ENCODE data around the gene CACNG7. TPM values are rescaled to one million over a fixed set of nuclear protein-coding genes. Genes with fewer than 3 reads are reported as not detected.

Gene CACNG7
- total and polyA plus RNA-seq, 4 donors, result not detected

DNA sequence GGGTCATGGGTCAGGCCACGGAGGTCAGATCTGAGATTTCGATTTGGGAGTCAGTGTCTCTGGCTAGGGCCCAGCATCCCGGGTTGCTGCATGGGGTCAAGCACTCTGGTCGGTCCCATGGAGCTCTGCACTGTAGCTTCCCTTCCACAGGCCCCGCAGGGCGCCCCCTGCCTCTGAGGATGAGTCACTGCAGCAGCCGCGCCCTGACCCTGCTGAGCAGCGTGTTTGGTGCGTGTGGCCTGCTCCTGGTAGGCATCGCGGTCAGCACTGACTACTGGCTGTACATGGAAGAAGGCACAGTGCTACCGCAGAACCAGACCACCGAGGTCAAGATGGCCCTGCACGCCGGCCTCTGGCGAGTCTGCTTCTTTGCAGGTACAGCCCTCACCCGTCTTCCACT, 3.6 kb downstream of the CACNG7 start:
- DNase-seq (ENCODE audit: low spot score), result no peak
- no peaks in the 10 kb centered on the region for H3K4me1 ChIP-seq (ENCODE audit: control insufficient read depth in 4 of 4, insufficient read depth in 4 of 4, low read length in 3 of 4)

DNA sequence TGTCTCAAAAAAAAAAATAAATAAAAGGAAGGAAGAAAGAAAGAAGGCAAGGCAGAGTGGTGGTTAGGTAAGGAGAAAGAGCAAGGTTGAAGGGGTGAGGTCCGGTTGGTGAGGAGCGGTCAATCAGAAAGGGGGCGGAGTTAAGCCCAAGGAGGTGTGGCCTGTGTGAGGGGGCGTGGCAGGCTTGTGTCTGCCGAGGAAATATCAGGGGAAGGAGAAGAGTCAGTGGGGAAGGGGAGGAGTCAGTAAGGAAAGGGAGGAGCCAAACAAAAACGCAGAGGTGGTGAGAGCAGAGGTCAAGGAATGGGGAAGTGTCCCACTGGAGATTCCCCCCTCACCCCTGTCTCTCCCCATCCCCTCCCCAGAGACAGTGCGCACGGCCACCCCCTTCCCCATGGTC, 5.9 kb downstream of the CACNG7 start:
- H3K27me3 ChIP-seq (ENCODE audit: control insufficient read depth in 4 of 4, insufficient read depth in 4 of 4, low read length in 3 of 4), result no peaks in the 10 kb centered on the region
- no peak overlapping the region for H3K27ac ChIP-seq (ENCODE audit: low read depth in 1 of 2, low read length in 2 of 2)
- H3K9ac ChIP-seq (ENCODE audit: low read depth in 1 of 2, low read length in 2 of 2), result no peak overlapping the region
- no peaks in the 10 kb centered on the region for H3K9me3 ChIP-seq (ENCODE audit: control insufficient read depth in 4 of 4, low read length in 3 of 4)
- 57% methylated on average over 8 of the region's 8 CpGs for WGBS
- DNase-seq (ENCODE audit: low spot score), result no peak
- TF ChIP-seq TAF1 (conservative IDR thresholded peaks at IDR 0.05), result no peak
- no peak for TF ChIP-seq NR2F2 (IDR thresholded peaks at IDR 0.05)
- no peak for TF ChIP-seq EGR1 (IDR thresholded peaks at IDR 0.05; ENCODE audit: low read depth in 2 of 2)
- TF ChIP-seq SP1 (IDR thresholded peaks at IDR 0.05), result no peak
- no peak for TF ChIP-seq JUND (IDR thresholded peaks at IDR 0.05)
- TF ChIP-seq YY1 (IDR thresholded peaks at IDR 0.05), result no peak
- TF ChIP-seq FOXA1 (IDR thresholded peaks at IDR 0.05), result no peak
- TF ChIP-seq, protein P1, sequence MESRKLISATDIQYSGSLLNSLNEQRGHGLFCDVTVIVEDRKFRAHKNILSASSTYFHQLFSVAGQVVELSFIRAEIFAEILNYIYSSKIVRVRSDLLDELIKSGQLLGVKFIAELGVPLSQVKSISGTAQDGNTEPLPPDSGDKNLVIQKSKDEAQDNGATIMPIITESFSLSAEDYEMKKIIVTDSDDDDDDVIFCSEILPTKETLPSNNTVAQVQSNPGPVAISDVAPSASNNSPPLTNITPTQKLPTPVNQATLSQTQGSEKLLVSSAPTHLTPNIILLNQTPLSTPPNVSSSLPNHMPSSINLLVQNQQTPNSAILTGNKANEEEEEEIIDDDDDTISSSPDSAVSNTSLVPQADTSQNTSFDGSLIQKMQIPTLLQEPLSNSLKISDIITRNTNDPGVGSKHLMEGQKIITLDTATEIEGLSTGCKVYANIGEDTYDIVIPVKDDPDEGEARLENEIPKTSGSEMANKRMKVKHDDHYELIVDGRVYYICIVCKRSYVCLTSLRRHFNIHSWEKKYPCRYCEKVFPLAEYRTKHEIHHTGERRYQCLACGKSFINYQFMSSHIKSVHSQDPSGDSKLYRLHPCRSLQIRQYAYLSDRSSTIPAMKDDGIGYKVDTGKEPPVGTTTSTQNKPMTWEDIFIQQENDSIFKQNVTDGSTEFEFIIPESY (IDR thresholded peaks at IDR 0.05), result no peak
- H3K4me3 ChIP-seq (ENCODE audit: low read depth in 1 of 3, low read length in 3 of 3), result no peak overlapping the region
- H3K4me1 ChIP-seq (ENCODE audit: control insufficient read depth in 4 of 4, insufficient read depth in 4 of 4, low read length in 3 of 4), result no peaks in the 10 kb centered on the region
- H3K36me3 ChIP-seq (ENCODE audit: control insufficient read depth in 4 of 4, insufficient read depth in 3 of 4, low read depth in 1 of 4, low read length in 3 of 4), result no peaks in the 10 kb centered on the region

More for the DNA sequence above, 3.6 kb downstream of the CACNG7 start:
- no peak overlapping the region for H3K9ac ChIP-seq (ENCODE audit: low read depth in 1 of 2, low read length in 2 of 2)
- H3K27me3 ChIP-seq (ENCODE audit: control insufficient read depth in 4 of 4, insufficient read depth in 4 of 4, low read length in 3 of 4), result peaks cover 3 to 12% (median 5%) of the 10 kb centered on the region in 4 donors
- H3K27ac ChIP-seq (ENCODE audit: low read depth in 1 of 2, low read length in 2 of 2), result no peak overlapping the region
- TF ChIP-seq JUND (IDR thresholded peaks at IDR 0.05) (no peak), GABPA (IDR thresholded peaks at IDR 0.05 in 1 of 2, conservative IDR thresholded peaks at IDR 0.05 in 1 of 2) (no peak), RXRA (IDR thresholded peaks at IDR 0.05) (no peak), EGR1 (IDR thresholded peaks at IDR 0.05; ENCODE audit: low read depth in 2 of 2) (no peak), YY1 (IDR thresholded peaks at IDR 0.05) (no peak)
- TF ChIP-seq, protein P1 (IDR thresholded peaks at IDR 0.05), result no peak
- H3K4me3 ChIP-seq (ENCODE audit: low read depth in 1 of 3, low read length in 3 of 3), result no peak overlapping the region
- no peaks in the 10 kb centered on the region for H3K9me3 ChIP-seq (ENCODE audit: control insufficient read depth in 4 of 4, low read length in 3 of 4)
- 63% methylated on average over 18 of the region's 18 CpGs for WGBS
- H3K36me3 ChIP-seq (ENCODE audit: control insufficient read depth in 4 of 4, insufficient read depth in 3 of 4, low read depth in 1 of 4, low read length in 3 of 4), result no peaks in the 10 kb centered on the region

DNA sequence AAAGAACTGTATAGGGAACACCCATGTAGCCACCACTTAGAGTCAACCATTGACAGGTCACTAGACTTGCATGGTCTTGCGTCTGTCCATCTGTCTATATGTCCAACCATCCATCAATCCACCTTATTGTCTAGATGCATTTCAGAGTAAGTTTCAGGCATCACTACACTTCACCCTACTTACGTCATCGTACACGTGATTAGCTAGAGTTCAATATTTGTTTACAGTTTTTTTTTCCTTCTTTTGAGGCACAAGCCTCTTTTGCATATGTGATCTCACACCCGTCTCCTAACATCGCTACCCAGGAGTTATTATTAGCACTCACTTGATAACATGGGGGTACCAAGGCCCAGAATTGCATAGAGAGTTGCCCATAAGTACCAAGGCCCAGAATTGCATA, 6.9 kb downstream of the CACNG7 start:
- no peaks in the 10 kb centered on the region for H3K36me3 ChIP-seq (ENCODE audit: control insufficient read depth in 4 of 4, insufficient read depth in 3 of 4, low read depth in 1 of 4, low read length in 3 of 4)
- no peak for TF ChIP-seq HNF4G (IDR thresholded peaks at IDR 0.05)
- no peak for TF ChIP-seq YY1 (IDR thresholded peaks at IDR 0.05)
- TF ChIP-seq, protein P2, sequence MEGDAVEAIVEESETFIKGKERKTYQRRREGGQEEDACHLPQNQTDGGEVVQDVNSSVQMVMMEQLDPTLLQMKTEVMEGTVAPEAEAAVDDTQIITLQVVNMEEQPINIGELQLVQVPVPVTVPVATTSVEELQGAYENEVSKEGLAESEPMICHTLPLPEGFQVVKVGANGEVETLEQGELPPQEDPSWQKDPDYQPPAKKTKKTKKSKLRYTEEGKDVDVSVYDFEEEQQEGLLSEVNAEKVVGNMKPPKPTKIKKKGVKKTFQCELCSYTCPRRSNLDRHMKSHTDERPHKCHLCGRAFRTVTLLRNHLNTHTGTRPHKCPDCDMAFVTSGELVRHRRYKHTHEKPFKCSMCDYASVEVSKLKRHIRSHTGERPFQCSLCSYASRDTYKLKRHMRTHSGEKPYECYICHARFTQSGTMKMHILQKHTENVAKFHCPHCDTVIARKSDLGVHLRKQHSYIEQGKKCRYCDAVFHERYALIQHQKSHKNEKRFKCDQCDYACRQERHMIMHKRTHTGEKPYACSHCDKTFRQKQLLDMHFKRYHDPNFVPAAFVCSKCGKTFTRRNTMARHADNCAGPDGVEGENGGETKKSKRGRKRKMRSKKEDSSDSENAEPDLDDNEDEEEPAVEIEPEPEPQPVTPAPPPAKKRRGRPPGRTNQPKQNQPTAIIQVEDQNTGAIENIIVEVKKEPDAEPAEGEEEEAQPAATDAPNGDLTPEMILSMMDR (IDR thresholded peaks at IDR 0.05; ENCODE audit: low read depth, low read length, missing input control), result no peak
- TF ChIP-seq, protein P3, sequence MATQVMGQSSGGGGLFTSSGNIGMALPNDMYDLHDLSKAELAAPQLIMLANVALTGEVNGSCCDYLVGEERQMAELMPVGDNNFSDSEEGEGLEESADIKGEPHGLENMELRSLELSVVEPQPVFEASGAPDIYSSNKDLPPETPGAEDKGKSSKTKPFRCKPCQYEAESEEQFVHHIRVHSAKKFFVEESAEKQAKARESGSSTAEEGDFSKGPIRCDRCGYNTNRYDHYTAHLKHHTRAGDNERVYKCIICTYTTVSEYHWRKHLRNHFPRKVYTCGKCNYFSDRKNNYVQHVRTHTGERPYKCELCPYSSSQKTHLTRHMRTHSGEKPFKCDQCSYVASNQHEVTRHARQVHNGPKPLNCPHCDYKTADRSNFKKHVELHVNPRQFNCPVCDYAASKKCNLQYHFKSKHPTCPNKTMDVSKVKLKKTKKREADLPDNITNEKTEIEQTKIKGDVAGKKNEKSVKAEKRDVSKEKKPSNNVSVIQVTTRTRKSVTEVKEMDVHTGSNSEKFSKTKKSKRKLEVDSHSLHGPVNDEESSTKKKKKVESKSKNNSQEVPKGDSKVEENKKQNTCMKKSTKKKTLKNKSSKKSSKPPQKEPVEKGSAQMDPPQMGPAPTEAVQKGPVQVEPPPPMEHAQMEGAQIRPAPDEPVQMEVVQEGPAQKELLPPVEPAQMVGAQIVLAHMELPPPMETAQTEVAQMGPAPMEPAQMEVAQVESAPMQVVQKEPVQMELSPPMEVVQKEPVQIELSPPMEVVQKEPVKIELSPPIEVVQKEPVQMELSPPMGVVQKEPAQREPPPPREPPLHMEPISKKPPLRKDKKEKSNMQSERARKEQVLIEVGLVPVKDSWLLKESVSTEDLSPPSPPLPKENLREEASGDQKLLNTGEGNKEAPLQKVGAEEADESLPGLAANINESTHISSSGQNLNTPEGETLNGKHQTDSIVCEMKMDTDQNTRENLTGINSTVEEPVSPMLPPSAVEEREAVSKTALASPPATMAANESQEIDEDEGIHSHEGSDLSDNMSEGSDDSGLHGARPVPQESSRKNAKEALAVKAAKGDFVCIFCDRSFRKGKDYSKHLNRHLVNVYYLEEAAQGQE (IDR thresholded peaks at IDR 0.05), result no peak
- no peak for TF ChIP-seq GABPA (IDR thresholded peaks at IDR 0.05 in 1 of 2, conservative IDR thresholded peaks at IDR 0.05 in 1 of 2)
- TF ChIP-seq RAD21 (IDR thresholded peaks at IDR 0.05), result no peak
- no peak for TF ChIP-seq SP1 (IDR thresholded peaks at IDR 0.05)
- TF ChIP-seq EGR1 (IDR thresholded peaks at IDR 0.05; ENCODE audit: low read depth in 2 of 2), result no peak
- TF ChIP-seq, protein P1 (IDR thresholded peaks at IDR 0.05), result no peak
- no peak for TF ChIP-seq RXRA (IDR thresholded peaks at IDR 0.05)
- TF ChIP-seq HNF4A (conservative IDR thresholded peaks at IDR 0.05), result no peak
- TF ChIP-seq FOXA2 (IDR thresholded peaks at IDR 0.05), result no peak
- TF ChIP-seq JUND (IDR thresholded peaks at IDR 0.05), result no peak
- TF ChIP-seq NR2F2 (IDR thresholded peaks at IDR 0.05), result no peak
- no peak for TF ChIP-seq TAF1 (conservative IDR thresholded peaks at IDR 0.05)

More for the DNA sequence above, 6.9 kb downstream of the CACNG7 start:
- Histone ChIP-seq H3K4me1 (ENCODE audit: control insufficient read depth in 4 of 4, insufficient read depth in 4 of 4, low read length in 3 of 4) (no peaks in the 10 kb centered on the region), H3K9ac (ENCODE audit: low read depth in 1 of 2, low read length in 2 of 2) (no peak overlapping the region), H3K4me3 (ENCODE audit: low read depth in 1 of 3, low read length in 3 of 3) (no peak overlapping the region), H3K9me3 (ENCODE audit: control insufficient read depth in 4 of 4, low read length in 3 of 4) (no peaks in the 10 kb centered on the region), H3K27me3 (ENCODE audit: control insufficient read depth in 4 of 4, insufficient read depth in 4 of 4, low read length in 3 of 4) (no peaks in the 10 kb centered on the region), H3K27ac (ENCODE audit: low read depth in 1 of 2, low read length in 2 of 2) (no peak overlapping the region)
- WGBS, result 58% methylated on average over 6 of the region's 6 CpGs
- DNase-seq (ENCODE audit: low spot score), result no peak
